HG03066 (cell line): ENCODE data around the gene EYA4.
"Not testable (repeated sequence)": the region's sequence is repeated elsewhere in the genome, so short reads cannot be mapped to it uniquely, and the experiment has no call there.

Experiments
- ATAC-seq: cut with Tn5 transposase; IDR thresholded peaks from one replicate; pipeline ENCODE4 v1.9.1; 2021; ENCODE audit warnings: low read depth; ENCODE audit not compliant: unreplicated experiment

EYA4 gene

DNA sequence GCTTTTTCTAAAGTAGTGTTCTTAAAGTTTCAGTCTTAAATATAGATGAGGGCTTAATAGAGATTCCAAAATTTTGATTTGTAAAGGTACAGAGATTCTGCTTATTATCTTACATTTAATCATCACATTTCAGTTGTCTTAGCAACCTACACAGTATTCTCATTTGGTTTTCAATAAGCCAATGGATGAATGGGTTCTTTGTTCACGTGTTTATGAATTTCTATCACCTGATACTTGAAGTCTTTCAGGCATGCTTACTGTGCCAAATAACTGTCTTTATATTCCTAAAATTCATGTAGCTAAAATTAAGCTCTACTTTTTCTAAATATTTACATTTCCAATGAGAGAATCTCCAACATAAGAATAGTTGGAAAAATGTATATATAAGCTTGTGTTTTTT, 152.7 kb downstream of the EYA4 start:
- no peak for ATAC-seq

DNA sequence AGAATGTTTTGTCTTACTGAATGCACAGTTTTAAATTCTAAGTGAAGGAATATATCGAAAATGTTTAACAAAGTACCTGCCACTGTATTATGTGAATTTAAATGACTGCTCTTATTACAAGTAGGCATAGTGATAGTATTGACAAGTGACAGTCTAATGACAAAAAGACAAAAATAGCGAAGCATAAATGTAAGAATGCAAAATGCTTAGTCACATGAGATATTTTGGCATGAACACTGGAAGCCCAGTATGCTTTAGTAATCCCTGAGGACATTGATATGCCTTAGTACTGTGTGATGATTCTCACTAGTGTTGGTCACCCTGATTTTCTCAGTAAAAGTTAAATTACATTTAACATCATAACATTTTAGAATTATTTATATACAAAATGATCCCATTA, 153.5 kb downstream of the EYA4 start:
- no peak for ATAC-seq

DNA sequence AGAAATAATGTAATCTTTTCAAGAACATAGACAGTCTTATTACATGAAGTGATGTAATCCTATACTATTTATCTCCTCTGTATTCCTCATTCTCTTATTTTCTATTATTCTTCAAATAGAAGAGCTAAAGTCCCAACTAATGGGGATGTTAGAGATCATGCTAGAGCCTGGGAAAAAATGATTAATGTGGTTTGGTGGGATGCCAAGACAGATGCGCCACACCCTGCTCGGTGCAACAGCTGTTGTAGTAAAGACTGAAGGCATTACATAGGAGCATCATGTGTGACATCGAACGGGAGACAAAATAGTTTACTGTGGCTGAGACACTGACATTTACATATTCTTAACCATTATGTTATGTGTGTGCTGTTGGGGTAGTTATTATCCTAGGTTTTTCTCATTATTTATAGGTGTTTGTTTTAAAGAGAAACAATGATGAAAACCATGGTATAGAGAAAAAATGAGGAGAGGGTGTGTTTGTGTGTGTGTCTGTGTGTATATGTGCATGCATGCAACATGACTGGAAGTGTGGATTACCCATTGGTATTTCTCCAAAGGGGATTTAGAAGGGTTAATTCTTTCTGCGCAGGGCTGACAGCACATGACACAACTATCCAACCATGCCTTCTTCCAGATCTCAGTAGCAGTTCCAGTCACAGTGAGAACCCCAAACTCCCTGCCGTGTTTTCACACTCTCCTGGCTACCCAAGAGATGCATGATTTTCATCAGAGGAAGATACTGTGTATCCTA, 155.3 kb downstream of the EYA4 start:
- ATAC-seq, result no peak

DNA sequence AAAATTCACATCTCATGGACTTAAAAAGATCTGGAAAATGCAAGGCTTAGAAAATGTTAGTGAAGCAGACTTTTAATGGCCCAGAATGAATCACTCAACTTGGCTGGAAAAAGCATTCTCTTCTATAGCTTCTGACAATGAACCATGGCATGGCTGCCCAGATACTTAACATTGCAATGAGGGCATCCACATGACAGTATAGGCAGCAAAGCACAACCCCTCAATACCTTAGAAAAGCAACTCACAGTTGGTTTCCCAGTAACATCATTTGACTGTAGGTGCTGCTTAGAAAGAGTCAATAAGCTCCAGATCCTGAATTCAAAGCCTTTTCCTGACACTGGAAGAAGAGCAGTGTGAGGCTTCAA, 155.8 kb downstream of the EYA4 start:
- ATAC-seq, result no peak

DNA sequence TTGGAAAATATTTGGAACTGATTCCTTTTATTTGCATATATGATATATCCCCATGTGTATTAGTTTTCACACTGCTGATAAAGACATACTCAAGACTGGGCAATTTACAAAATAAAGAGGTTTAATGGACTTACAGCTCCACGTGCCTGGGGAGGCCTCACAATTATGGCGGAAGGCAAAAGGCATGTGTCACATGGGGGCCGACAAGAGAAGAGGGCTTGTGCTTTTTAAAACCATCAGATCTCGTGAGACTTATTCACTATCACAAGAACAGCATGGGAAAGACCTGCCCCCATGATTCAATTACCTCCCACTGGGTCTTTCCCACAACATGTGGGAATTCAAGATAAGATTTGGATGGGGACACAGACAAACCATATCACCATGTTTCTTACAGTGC, 156.4 kb downstream of the EYA4 start:
- not testable (repeated sequence) for ATAC-seq

DNA sequence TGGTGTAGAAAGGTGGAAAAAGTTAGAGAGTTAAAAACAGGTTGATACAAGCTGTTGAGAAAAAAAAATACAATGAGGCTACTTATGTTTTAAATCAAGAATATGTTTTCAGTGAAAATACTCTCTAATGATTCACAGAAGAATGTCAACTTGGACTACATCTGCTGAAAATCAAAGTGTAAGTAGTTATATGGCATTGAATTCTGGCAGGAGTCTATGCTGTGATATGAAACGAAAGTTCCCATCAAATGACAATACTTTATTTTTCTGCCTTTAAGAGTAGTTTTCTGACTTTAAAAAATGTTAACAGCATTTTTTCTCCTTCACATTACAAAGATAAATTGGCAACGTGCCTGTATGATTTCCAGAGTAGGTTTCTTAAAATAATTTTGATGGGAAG, 158.3 kb downstream of the EYA4 start:
- no peak for ATAC-seq

DNA sequence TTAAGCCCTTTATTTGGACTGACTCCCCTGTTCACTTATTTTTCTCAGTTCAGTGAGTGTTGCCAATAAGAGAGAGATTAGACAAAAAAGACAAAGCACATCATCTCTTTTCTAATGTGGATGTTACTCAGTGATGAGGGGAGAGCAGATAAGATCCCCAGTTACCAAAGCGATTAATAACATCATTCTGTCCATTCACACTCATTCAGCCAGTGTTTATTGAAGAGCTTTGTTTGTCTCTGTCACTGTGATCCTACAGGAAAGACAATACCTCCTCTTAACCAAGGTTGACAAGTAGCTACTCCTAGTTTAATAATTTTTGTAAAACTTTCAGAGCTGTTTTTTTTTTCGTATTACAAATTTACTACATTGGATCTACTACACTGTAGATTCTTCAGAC, 163.0 kb downstream of the EYA4 start:
- no peak for ATAC-seq

DNA sequence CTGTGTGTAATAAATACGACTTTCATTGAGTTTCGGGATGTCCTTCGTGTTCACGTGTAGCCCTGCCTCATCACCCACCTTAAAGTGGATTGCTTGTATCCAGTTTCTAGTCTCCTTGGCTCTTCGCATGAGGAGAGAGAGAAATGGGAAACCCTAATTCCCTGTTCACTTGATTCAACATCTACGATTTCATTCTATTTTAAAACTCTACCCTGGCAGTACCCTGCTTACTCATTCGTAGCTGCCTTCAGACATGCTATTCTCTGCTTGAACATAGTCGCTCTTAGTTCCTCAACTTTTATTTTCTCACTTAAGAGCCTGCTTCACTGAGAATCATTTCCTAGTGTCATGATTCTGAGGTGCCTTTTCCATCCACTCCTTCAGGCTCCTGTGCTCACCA, 163.6 kb downstream of the EYA4 start:
- no peak for ATAC-seq

DNA sequence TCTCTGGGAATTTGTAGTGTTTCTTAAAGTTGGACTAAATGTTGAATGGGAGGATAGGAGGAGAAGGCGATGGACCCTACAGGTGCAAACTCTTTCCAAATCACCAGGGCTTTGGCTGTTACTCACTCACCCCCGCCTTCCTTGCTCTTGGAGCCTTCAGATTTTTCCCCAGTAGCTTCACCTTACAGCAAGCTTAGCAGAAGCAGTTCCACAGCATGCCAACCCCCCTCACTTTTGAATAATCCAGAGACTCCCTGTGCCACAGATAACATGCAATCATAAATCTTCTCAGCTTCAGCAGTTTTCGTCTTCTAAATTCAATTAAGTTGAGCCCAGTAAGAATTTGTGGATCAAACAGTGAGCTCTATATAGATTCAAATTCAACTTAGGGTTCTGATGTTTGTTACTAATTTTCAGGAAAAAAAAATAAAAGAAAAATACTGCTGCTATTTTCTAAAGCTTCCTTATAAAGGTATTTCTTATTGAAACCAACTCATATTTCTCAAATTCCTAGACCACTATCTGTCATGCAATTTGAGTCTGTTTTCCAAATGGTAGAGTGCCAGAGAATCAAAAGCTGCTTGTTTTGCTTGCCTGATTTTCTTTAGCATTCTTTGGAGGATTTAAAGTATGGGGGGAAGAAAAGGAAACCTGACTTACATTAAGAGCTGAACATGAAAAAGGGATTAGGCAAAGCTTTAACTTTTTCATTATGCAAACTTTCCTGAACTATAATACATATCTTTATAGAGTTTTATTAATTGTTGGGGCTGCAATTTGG, 166.4 kb downstream of the EYA4 start:
- no peak for ATAC-seq

DNA sequence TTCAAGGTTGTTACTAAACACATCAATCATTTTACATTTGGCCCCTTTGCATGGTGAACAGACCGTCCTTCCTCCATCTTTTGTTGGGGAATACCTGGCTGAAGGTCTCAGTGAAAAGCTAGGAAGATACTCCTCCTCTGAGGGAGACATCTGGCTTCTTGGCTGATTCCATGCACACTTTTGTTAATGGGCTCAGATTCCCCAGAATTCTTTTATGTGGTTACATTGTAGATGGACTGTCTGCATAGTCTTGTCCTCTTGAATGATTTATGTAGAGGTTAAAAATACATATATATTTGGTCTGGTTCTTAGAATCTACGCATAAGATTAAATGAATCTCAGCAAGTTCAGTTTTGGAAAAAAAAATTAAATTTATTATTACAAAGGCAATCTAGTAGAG, 167.0 kb downstream of the EYA4 start:
- ATAC-seq, result no peak

DNA sequence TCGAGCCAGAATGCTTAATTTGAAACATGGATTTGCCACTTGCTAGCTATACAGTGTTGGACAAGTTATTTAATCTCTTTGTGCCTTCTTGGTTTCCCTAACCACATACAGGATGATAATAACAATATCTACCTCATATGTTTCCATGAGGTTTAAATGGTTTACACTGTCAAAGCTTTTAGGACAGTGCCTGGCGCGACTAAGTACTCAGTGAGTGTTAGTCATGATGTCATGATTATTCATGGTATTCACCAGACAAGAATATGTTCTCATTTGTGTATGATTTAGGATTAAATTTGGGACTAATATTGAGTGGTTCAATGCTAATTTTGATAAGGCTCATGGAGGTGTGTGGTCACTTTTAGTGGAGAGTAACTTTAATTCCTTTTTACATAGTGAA, 167.4 kb downstream of the EYA4 start:
- ATAC-seq, result no peak

DNA sequence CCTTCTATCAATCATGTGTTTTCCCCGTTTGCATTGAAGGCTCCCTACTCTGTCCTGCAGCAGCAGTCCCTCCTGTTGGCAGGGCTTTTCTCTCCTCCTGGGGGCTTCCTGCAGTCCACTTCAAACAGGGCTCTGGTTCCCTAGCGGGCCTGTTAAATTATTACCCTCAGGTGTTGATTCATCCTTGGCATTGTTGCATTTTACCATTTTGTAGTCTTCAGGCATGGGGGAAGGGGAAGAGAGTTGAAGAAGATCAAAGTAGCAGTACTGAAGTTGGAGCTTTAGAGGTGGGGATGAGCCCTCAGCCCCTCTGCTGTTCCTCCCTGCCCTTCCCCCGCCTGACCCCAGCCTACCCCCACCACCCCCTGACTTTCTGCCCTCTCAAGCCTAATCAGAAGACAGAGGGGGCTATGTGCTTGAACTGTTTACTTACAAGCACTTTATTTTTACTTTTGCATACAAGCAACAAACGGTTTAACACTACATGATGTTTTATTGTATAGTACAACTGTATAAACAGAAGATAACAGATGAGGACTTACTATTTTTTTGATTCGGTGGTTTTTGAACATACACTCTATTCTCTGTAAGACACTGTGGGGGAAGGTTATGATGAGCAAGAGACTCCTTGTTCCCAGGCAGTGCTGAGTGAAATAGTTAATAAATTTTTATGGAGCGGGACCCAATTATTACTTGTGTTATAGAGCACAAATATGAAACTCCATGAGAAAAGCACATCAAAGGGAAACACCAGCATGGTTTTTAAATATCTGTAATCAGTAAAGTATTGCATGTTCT, 169.7 kb downstream of the EYA4 start:
- ATAC-seq, result no peak

DNA sequence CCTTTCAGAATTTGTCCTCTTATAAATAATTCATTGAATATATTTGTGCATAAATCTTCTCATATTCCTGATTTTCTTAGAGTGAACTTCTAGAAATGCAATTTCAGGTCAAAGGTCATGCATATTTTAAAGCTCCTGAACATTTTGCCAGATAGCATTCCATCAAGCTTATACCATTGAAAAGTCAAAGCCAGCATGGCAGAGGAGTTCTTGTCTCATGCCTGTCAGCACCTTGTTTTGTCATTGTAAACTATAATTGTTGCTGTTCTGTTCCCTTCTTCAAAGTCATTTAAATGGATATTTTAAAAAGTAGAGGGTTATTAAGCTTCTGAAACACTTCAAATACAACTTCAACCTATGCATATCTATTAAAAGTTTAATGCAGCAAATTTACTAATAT, 170.6 kb downstream of the EYA4 start:
- no peak for ATAC-seq

DNA sequence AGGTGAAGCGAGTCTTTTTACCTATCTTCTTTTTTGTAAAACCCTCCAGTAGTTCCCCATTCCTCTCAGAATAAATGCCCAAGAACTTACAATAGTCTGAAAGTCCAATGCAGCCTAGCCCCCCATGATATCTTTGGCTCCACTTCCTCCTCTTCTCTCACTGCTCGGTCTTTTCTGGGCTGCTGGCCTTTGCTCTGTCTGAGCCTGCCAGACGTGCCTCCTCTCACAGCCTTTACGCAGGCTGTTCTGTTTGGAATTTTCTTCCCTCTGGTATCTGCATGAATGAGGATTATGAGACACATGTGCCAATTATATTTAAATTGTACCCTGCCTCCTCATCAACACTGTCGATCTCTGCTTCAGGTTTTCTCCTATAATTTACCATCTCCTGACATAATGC, 174.1 kb downstream of the EYA4 start:
- no peak for ATAC-seq

DNA sequence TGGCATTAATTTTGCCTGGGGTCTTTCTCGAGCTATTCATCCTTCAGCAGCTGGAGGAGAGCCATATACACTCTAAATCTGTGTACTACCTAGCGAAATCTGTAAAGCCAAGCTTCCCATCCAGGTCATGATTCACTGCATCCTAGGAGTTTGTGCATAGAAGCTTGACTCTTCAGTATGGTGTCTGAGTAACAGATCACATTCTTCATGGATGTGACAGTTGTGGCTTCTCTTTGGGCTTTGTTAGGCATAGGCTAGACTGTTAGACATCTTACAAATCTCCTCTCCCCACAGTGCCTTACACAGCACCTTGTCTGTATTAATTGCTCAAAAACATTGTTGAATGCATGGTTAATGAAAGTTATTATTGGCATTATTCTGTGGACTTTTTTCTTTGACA, 177.0 kb downstream of the EYA4 start:
- no peak for ATAC-seq

DNA sequence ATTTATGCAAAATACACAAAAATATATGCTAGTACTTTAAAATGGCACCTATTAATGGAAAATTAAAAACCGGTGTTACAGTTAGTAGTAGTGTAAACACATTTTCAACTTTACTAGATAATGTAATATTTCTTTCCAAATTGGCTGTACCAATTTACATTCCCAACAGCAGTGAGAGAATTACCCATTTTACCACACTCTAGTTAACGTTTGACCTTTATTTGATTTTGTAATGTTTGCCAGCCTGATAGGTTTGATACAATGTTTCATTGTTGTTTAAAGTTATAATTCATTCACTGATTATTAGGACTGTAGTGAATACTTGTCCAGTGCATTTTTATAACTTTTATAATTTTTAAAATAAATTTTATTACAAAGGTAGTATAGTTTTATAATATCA, 182.1 kb downstream of the EYA4 start:
- ATAC-seq, result no peak

DNA sequence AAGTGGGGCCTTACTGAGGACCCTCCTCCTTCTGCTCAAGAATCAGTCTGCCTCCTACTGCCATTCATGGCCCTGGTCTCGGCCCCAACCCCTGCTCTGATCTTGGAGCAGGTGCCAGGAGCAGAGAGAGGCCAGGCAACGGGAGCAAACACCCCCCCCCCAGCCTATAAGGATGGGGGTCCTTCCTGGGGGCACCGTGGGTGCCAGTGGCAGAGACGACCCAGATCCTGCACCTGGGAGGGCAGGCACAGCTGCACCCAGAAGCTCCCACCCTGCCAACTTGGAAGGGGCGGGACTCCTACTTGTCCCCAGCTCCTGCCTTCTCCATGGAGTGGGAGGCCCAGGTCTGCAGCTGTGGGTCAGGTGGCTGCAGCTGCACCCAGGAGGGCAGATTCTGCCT, 183.2 kb downstream of the EYA4 start:
- no peak for ATAC-seq

DNA sequence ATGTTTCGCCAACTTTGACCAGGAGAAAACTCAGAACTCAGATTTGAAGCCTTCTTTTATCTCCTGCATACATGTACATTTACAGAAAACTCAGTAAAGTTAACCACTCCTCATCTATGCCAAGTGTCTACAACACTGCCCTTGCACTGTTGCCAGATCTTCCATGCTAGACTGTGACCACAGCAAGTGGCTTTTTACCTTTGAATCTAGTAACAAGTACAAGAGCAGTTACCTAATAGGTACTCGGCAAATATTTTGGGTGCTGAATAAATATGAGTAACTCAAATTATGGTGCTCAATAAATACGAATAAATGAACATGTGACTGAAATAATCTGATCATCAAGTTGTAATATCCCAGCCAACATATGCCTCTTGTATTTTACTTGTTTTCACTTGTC, 184.9 kb downstream of the EYA4 start:
- no peak for ATAC-seq

DNA sequence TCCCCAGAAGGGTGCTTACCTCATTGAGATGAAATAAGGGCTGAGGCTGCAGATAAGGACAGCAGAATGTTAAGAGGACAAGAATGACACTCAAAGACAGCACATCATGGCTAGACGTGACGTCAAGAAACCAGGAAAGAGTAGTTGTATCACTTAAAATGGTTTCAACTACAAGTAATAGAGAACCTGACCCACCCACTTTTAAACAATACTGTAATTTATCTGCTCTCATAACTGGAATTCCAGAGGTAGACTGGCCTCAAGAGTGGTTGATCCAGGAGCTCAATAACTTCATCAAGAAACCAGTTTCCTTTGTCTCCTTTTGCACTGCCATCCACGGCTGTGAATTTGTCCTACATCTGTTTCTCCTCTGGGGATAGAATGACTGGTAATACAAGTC, 187.1 kb downstream of the EYA4 start:
- no peak for ATAC-seq

DNA sequence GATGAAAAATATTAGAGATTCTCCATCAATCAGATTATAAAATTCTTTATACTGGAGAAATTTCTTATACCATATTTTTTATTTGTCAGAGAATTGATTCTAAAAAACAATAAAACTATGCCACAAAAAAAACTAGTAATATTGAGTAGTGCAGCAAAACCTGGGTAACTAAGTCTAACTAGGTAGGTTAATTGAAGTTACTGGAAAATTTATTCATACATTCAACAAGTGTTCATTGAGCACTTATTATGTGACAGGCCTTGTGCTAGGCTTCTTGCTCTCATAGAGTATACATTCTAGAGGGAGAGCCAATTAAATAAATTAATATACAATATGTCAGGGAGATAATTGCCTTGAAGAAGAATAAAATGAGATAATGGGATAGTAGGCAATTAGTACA, 189.4 kb downstream of the EYA4 start:
- no peak for ATAC-seq

DNA sequence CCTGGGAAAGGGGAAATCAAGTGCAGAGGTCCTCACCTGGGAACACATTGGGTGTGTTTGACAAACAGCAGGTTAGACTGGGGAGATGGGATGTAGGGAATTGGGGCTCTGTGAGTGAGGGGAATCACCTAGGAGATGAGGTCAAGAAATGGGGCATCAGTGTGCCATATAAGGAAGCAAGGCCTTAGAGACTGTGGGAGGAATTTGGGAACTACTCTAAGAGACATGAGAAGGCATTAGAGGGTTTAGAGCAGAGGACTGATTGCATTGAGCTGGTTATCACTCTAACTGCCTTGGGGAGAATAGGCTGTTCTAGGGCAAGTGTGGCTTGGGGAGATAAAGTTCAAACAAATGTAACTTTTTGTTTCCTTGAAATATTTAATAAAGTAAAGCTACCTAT, 189.9 kb downstream of the EYA4 start:
- ATAC-seq, result no peak
